Motor neuron (in vitro differentiated cells): ENCODE data around the gene FAXC. TPM values are rescaled to one million over a fixed set of nuclear protein-coding genes. Genes with fewer than 3 reads are reported as not detected.
"Not testable (repeated sequence)": the region's sequence is repeated elsewhere in the genome, so short reads cannot be mapped to it uniquely, and the experiment has no call there.

Experiments
- ATAC-seq, 8 experiments: fragments of 200-7000 bp; cut with Tn5 transposase; replicated peaks in 6 of 8; 2 replicates each; pipeline ENCODE4 v1.8.0; 2021; ENCODE audit warnings: mild to moderate bottlenecking in 8 of 8, moderate library complexity in 8 of 8
- H3K27ac ChIP-seq, 2 donors: fragments of 250-450 bp; sonication (Bioruptor Pico); 2 replicates each; pipeline ENCODE4 v1.9.0; 2021; ENCODE audit warnings: antibody characterized with exemption in 2 of 2, mild to moderate bottlenecking in 2 of 2, moderate library complexity in 1 of 2
- H3K4me1 ChIP-seq, 2 donors: fragments of 250-450 bp; sonication (Bioruptor Pico); replicated peaks in 1 of 2; 2 replicates each; pipeline ENCODE4 v1.6.1; 2021; ENCODE audit warnings: antibody characterized with exemption in 2 of 2, mild to moderate bottlenecking in 2 of 2, moderate library complexity in 1 of 2
- H3K4me3 ChIP-seq, 5 donors: fragments of 250-450 bp; sonication (Bioruptor Pico); 2 replicates each; pipeline ENCODE4 v1.9.0; 2021; ENCODE audit warnings: antibody characterized with exemption in 5 of 5, mild to moderate bottlenecking in 5 of 5, moderate library complexity in 4 of 5
- WGBS, 10 experiments: fragments of 450-650 bp; shearing (Covaris generic); methylation state at CpG; one replicate each; pipeline ENCODE4 v1.0.0; 2022; 5-methylcytosine and 5-hydroxymethylcytosine counted together
- in situ Hi-C, 9 experiments: fragments of 400-800 bp; cut with MboI; loops; one replicate each; pipeline ENCODE4 v1.15.0; 2021; ENCODE audit warnings: low sequenced_read_pairs in 9 of 9, low pct_unique_long_range_greater_than_20kb in 2 of 9; ENCODE audit not compliant: unreplicated experiment in 9 of 9
- total RNA-seq, 8 experiments: library from RNA; unstranded; fragments of 300-600 nt; gene quantifications; 2 replicates each; pipeline versions ENCODE4 v1.2.3 to v1.2.4, GENCODE V29; 2022

Gene FAXC
- total RNA-seq, 8 experiments from 2014 or later = 0.31 to 33.3 (median 21.2) TPM

- H3K4me3 ChIP-seq = no peak overlapping the region
- 0 to 71% (median 20%) methylated on average over 1 of the region's 1 CpG; no CpG with 5 or more reads in 1 of the 10 experiments for WGBS, 10 experiments
- H3K27ac ChIP-seq = no peak overlapping the region
- in situ Hi-C loops = no loop called here
- no peaks in the 10 kb centered on the region for H3K4me1 ChIP-seq
- ATAC-seq = no peak
Measured at GRCh38 chr6:99356641-99357040, 7.2 kb upstream of the FAXC start.

- Histone ChIP-seq H3K4me3 (no peak overlapping the region), H3K27ac (no peak overlapping the region), H3K4me1 (peaks cover 0 to 7% of the 10 kb centered on the region in 2 donors)
- ATAC-seq = no peak
- in situ Hi-C loops = no loop called here
- 7 to 74% (median 59%) methylated on average over 2 to 4 of the region's 4 CpGs; no CpG with 5 or more reads in 2 of the 10 experiments for WGBS, 10 experiments
Measured at GRCh38 chr6:99354983-99355382, 5.5 kb upstream of the FAXC start.

GRCh38 chr6:99353126-99353525, 3.7 kb upstream of the FAXC start:
- 22 to 90% (median 72%) methylated on average over 4 to 9 of the region's 9 CpGs; no CpG with 5 or more reads in 1 of the 10 experiments for WGBS, 10 experiments
- ATAC-seq = no peak
- Histone ChIP-seq H3K27ac (no peak overlapping the region), H3K4me3 (no peak overlapping the region), H3K4me1 (peaks cover 4 to 7% of the 10 kb centered on the region in 2 donors)
- in situ Hi-C loops = no loop called here

- Histone ChIP-seq H3K27ac (no peak overlapping the region), H3K4me1 (peaks cover 9 to 19% of the 10 kb centered on the region in 2 donors), H3K4me3 (peak overlapping the region in 2 of 5 donors; percentile 63 to 79)
- no peak for ATAC-seq
- 10 to 83% (median 50%) methylated on average over 3 to 10 of the region's 10 CpGs; no CpG with 5 or more reads in 2 of the 10 experiments for WGBS, 10 experiments
- in situ Hi-C loops = no loop called here
Measured at GRCh38 chr6:99350573-99350972, 1.1 kb upstream of the FAXC start.

GRCh38 chr6:99348288-99349170, 945 bp downstream of the FAXC start:
- H3K27ac ChIP-seq = peak overlapping the region; percentile 69 to 85
- in situ Hi-C loops = no loop called here
- 14 to 92% (median 55%) methylated on average over 3 to 20 of the region's 25 CpGs for WGBS, 10 experiments

GRCh38 chr6:99347804-99348203, 1.7 kb downstream of the FAXC start:
- Histone ChIP-seq H3K27ac (peak overlapping the region in 1 of 2 donors; percentile 85), H3K4me3 (peak overlapping the region; percentile 52 to 79 (median 63)), H3K4me1 (peaks cover 9 to 31% of the 10 kb centered on the region in 2 donors)
- no peak for ATAC-seq
- WGBS, 10 experiments = 22 to 63% (median 45%) methylated on average over 1 of the region's 1 CpG; no CpG with 5 or more reads in 2 of the 10 experiments
- in situ Hi-C loops = no loop called here

More at GRCh38 chr6:99348288-99349170, 945 bp downstream of the FAXC start:
- Histone ChIP-seq H3K4me1 (peaks cover 9 to 31% of the 10 kb centered on the region in 2 donors), H3K4me3 (peak overlapping the region; percentile 52 to 79 (median 63))
- ATAC-seq = peak in 4 of 8 experiments; percentile 10 to 30 (median 22)

GRCh38 chr6:99346595-99346994, 2.9 kb downstream of the FAXC start:
- ATAC-seq = no peak
- 80 to 100% (median 97%) methylated on average over 3 to 10 of the region's 10 CpGs; no CpG with 5 or more reads in 5 of the 10 experiments for WGBS, 10 experiments
- H3K27ac ChIP-seq = no peak overlapping the region
- no peak overlapping the region for H3K4me3 ChIP-seq
- H3K4me1 ChIP-seq = peaks cover 9 to 31% of the 10 kb centered on the region in 2 donors
- in situ Hi-C loops = no loop called here

GRCh38 chr6:99345164-99345563, 4.3 kb downstream of the FAXC start:
- no peak for ATAC-seq
- H3K27ac ChIP-seq = no peak overlapping the region
- in situ Hi-C loops = no loop called here
- H3K4me3 ChIP-seq = no peak overlapping the region
- 57 to 100% (median 100%) methylated on average over 1 to 3 of the region's 4 CpGs for WGBS, 10 experiments
- peaks cover 9 to 25% of the 10 kb centered on the region in 2 donors for H3K4me1 ChIP-seq

GRCh38 chr6:99344289-99344688, 5.2 kb downstream of the FAXC start:
- no peak overlapping the region for H3K4me3 ChIP-seq
- no peak overlapping the region for H3K27ac ChIP-seq
- in situ Hi-C loops = no loop called here
- H3K4me1 ChIP-seq = peaks cover 9 to 25% of the 10 kb centered on the region in 2 donors
- peak in 1 of 8 experiments; percentile 11 for ATAC-seq
- WGBS, 10 experiments = 37 to 75% (median 53%) methylated on average over 1 to 3 of the region's 3 CpGs; no CpG with 5 or more reads in 1 of the 10 experiments

GRCh38 chr6:99341862-99342455, 7.5 kb downstream of the FAXC start:
- in situ Hi-C loops = no loop called here
- Histone ChIP-seq H3K4me3 (no peak overlapping the region), H3K4me1 (peaks cover 1 to 17% of the 10 kb centered on the region in 2 donors), H3K27ac (no peak overlapping the region)
- WGBS, 10 experiments = 28 to 100% (median 88%) methylated on average over 1 to 5 of the region's 5 CpGs; no CpG with 5 or more reads in 1 of the 10 experiments
- no peak for ATAC-seq

- no peak for ATAC-seq
- WGBS, 10 experiments = 40 to 83% (median 60%) methylated on average over 1 to 2 of the region's 2 CpGs; no CpG with 5 or more reads in 5 of the 10 experiments
- Histone ChIP-seq H3K27ac (no peak overlapping the region), H3K4me1 (peaks cover 3% of the 10 kb centered on the region in 2 donors), H3K4me3 (no peak overlapping the region)
- in situ Hi-C loops = no loop called here
Measured at GRCh38 chr6:99338188-99338587, 11.3 kb downstream of the FAXC start.

- H3K4me3 ChIP-seq, ATAC-seq, H3K27ac ChIP-seq, in situ Hi-C loops: not testable (repeated sequence)
- H3K4me1 ChIP-seq = peaks cover 11 to 16% of the 10 kb centered on the region in 2 donors
- 49 to 93% (median 65%) methylated on average over 2 to 6 of the region's 6 CpGs; no CpG with 5 or more reads in 1 of the 10 experiments for WGBS, 10 experiments
Measured at GRCh38 chr6:99335298-99335697, 14.2 kb downstream of the FAXC start.

- no peak overlapping the region for H3K4me3 ChIP-seq
- in situ Hi-C loops = no loop called here
- no peak overlapping the region for H3K27ac ChIP-seq
- peak in 5 of 8 experiments; percentile 55 to 86 (median 78) for ATAC-seq
- peaks cover 11 to 16% of the 10 kb centered on the region in 2 donors for H3K4me1 ChIP-seq
- WGBS, 10 experiments = 0 to 78% (median 27%) methylated on average over 1 to 2 of the region's 2 CpGs; no CpG with 5 or more reads in 3 of the 10 experiments
Measured at GRCh38 chr6:99334526-99335127, 14.8 kb downstream of the FAXC start.
